ENCODE data around the gene MEGF11.

The MEGF11 gene

GRCh38 chr15:66080717-66081398 is 172.7 kb downstream of the MEGF11 start:
- DNase-seq (ENCODE audit: low read depth), result peak; percentile 22
- H3K4me3 ChIP-seq (ENCODE audit: low read depth, low read length), result no peak overlapping the region

- no peak overlapping the region for H3K4me3 ChIP-seq (ENCODE audit: low read depth, low read length)
- no peak for DNase-seq (ENCODE audit: low read depth)
Observed at GRCh38 chr15:66078929-66079275, 174.6 kb downstream of the MEGF11 start.

GRCh38 chr15:66078196-66078928 is 175.2 kb downstream of the MEGF11 start:
- H3K4me3 ChIP-seq (ENCODE audit: low read depth, low read length), result no peak overlapping the region
- DNase-seq (ENCODE audit: low read depth), result no peak

GRCh38 chr15:66077320-66077663 is 176.3 kb downstream of the MEGF11 start:
- no peak for DNase-seq (ENCODE audit: low read depth)
- no peak overlapping the region for H3K4me3 ChIP-seq (ENCODE audit: low read depth, low read length)

- no peak for DNase-seq (ENCODE audit: low read depth)
- no peak overlapping the region for H3K4me3 ChIP-seq (ENCODE audit: low read depth, low read length)
Observed at GRCh38 chr15:66076591-66077319, 176.8 kb downstream of the MEGF11 start.

GRCh38 chr15:66075947-66076346 is 177.6 kb downstream of the MEGF11 start:
- no peak for DNase-seq (ENCODE audit: low read depth)
- no peak overlapping the region for H3K4me3 ChIP-seq (ENCODE audit: low read depth, low read length)

GRCh38 chr15:66072616-66073361 is 180.8 kb downstream of the MEGF11 start:
- no peak for DNase-seq (ENCODE audit: low read depth)
- no peak overlapping the region for H3K4me3 ChIP-seq (ENCODE audit: low read depth, low read length)

- no peak overlapping the region for H3K4me3 ChIP-seq (ENCODE audit: low read depth, low read length)
- DNase-seq (ENCODE audit: low read depth), result no peak
Observed at GRCh38 chr15:66071921-66072295, 181.6 kb downstream of the MEGF11 start.

- DNase-seq (ENCODE audit: low read depth), result no peak
- no peak overlapping the region for H3K4me3 ChIP-seq (ENCODE audit: low read depth, low read length)
Observed at GRCh38 chr15:66071160-66071920, 182.2 kb downstream of the MEGF11 start.

- DNase-seq (ENCODE audit: low read depth), result no peak
- no peak overlapping the region for H3K4me3 ChIP-seq (ENCODE audit: low read depth, low read length)
Observed at GRCh38 chr15:66070220-66070934, 183.2 kb downstream of the MEGF11 start.

GRCh38 chr15:66069751-66070150 is 183.8 kb downstream of the MEGF11 start:
- no peak for DNase-seq (ENCODE audit: low read depth)
- H3K4me3 ChIP-seq (ENCODE audit: low read depth, low read length), result no peak overlapping the region

- no peak overlapping the region for H3K4me3 ChIP-seq (ENCODE audit: low read depth, low read length)
Observed at GRCh38 chr15:66068801-66069200, 184.7 kb downstream of the MEGF11 start.

GRCh38 chr15:66067687-66068086 is 185.9 kb downstream of the MEGF11 start:
- H3K4me3 ChIP-seq (ENCODE audit: low read depth, low read length), result no peak overlapping the region
- no peak for DNase-seq (ENCODE audit: low read depth)

More at GRCh38 chr15:66068801-66069200, 184.7 kb downstream of the MEGF11 start:
- no peak for DNase-seq (ENCODE audit: low read depth)

- DNase-seq (ENCODE audit: low read depth), result no peak
- H3K4me3 ChIP-seq (ENCODE audit: low read depth, low read length), result no peak overlapping the region
Observed at GRCh38 chr15:66066481-66066880, 187.1 kb downstream of the MEGF11 start.

- H3K4me3 ChIP-seq (ENCODE audit: low read depth, low read length), result no peak overlapping the region
- DNase-seq (ENCODE audit: low read depth), result no peak
Observed at GRCh38 chr15:66066005-66066404, 187.5 kb downstream of the MEGF11 start.

GRCh38 chr15:66065325-66065724 is 188.2 kb downstream of the MEGF11 start:
- H3K4me3 ChIP-seq (ENCODE audit: low read depth, low read length), result no peak overlapping the region
- DNase-seq (ENCODE audit: low read depth), result no peak

GRCh38 chr15:66063147-66063546 is 190.4 kb downstream of the MEGF11 start:
- H3K4me3 ChIP-seq (ENCODE audit: low read depth, low read length), result no peak overlapping the region
- no peak for DNase-seq (ENCODE audit: low read depth)

- no peak overlapping the region for H3K4me3 ChIP-seq (ENCODE audit: low read depth, low read length)
- no peak for DNase-seq (ENCODE audit: low read depth)
Observed at GRCh38 chr15:66057089-66057488, 196.5 kb downstream of the MEGF11 start.

GRCh38 chr15:66053991-66054390 is 199.6 kb downstream of the MEGF11 start:
- no peak for DNase-seq (ENCODE audit: low read depth)
- no peak overlapping the region for H3K4me3 ChIP-seq (ENCODE audit: low read depth, low read length)
